Activated CD8-positive, alpha-beta memory T cell treated with anti-CD3 and anti-CD28 coated beads, Interleukin-2, amount 50 U/mL, for 48 hours (primary cell): Measurements from ENCODE around the gene CACNG7.

Experiments
- DNase-seq: peaks from one replicate; pipeline ENCODE4 v3.0.0-alpha.2; 2020

The CACNG7 gene

DNA sequence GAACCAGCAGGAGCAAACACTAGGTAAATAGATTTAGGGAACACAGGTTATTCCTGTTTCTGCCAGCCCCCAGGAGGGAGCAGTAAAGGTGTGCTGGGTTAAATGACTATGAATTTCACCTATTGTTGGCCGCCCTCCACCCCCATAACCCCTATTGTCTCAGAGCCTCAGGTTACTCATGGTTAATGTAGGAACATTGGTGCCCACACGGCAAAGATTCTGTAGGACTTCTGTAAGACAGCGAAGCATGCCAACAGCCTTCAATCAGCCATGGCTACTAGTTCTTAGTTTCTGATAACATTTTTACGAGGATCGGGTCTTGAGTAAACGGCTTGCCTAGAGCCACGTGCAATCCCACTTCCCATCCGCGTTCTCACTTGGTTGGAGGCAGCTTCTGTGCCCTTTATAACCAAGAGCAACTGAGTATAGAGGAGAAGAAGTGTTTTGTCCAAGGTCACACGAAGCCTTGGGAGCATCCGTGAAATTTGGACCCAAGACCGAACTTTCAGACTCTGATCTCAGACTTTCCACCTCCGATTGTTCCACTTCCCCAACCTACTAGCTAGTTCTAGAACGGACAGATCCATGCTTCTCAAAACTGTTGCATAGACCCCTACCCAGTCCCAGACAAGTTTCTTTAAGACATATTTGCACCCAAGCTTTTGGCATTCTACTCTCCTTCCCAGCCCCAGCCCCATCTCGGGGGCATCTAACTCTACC, 48.5 kb downstream of the CACNG7 start:
- DNase-seq = no peak

DNA sequence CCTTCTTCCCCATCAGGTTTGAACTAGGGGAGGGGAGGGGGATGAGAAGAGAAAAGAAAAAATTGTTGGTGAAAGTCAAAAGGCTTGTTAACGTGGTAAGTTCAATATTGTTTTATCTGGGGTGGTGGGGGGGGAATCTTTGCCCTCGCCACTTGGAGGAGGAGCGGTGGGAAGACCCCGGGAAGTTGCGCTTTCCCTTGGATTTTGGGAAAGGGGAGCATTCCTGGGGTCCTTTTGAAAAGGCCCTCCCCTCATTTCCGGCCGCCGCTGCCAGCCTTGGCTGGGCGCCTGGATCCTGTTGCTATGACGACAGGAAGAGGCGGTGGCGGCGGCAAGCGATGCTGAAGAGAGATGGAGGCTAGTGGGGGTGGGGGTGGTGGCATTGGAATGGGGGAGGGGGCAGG, 49.1 kb downstream of the CACNG7 start:
- no peak for DNase-seq

DNA sequence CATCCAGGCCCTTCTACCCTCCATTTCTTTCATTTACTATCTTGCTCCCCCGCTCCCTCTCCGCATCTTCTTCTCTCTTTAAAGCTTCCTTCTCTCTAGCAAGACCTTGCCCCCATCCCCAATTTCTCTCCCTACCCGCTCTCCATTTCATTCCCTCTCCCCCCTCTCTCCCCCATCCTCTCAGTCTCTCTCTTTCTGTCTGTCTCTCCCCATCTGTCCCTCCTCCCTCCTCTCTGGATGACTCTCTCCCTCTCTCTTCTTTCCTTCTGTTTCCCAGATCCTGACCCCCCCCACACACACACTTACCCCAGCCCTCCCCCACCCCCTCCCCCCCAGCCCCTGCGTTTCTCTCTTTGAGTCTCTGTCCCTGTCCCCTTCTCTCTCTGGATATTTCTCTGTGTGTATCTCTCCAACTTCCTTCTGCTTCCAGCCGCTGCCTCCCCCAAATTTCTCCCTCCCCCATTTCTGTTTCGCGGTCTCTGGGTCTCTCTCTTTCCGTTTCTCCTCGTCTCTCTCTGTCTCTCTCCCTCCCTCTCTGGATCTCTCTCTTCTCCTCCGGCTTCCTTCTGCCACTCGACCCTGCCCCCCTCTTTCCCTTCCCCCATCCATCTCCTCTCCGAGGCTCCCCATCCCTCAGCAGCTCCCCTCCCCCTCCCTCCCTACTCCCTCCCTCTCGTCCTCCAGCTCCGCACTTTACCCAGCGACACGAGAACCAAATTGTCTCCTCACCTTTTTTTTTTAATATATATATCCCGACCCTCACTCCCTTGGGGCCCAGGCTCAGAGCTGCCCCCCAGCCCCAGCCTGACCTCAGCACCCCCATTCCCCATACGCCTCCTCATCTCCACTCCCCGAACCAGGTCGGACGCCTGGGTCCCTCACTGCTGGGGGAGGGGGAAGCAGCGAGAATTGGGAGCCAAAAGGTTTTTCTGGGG, 50.0 kb downstream of the CACNG7 start:
- DNase-seq = no peak

DNA sequence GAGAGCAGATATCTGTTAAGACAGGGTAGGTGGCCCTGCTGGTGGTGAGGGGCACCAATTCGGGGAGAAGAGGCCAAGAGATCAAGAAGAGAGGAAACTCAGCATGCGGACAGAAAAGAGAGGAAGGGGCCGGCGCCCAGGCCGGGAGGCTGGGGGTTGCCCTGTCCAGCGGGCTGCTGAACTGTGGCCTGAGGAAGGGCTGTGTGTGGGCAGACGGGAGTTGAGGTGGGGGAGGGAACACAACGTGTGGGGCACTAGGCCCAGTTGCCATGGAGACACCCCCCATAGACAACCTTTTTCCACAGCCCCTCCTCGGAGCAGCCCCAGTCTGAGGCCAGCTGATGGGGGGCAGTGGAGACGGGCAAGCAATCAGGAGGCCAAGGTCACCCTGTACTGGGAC, 51.1 kb downstream of the CACNG7 start:
- DNase-seq = no peak

DNA sequence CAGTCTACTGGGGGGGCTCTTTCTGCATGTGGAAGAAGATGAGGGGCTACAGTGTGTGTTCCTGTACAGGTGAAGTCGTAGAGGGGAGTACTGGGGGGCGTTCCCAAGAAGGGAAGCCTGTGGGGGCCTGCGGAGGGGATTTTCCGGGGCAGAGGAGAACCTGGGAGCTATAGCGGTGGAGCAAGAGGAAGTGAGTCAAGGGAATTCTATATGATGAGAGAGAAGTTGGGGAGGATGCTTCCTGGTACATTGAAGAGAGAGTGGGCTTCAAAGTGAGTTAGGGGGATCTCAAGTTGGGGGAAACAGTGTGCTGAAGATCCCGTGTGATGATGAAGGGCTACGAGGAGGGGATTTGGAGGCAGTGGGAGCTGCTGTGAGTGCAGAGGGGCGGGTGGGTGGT, 51.8 kb downstream of the CACNG7 start:
- no peak for DNase-seq

DNA sequence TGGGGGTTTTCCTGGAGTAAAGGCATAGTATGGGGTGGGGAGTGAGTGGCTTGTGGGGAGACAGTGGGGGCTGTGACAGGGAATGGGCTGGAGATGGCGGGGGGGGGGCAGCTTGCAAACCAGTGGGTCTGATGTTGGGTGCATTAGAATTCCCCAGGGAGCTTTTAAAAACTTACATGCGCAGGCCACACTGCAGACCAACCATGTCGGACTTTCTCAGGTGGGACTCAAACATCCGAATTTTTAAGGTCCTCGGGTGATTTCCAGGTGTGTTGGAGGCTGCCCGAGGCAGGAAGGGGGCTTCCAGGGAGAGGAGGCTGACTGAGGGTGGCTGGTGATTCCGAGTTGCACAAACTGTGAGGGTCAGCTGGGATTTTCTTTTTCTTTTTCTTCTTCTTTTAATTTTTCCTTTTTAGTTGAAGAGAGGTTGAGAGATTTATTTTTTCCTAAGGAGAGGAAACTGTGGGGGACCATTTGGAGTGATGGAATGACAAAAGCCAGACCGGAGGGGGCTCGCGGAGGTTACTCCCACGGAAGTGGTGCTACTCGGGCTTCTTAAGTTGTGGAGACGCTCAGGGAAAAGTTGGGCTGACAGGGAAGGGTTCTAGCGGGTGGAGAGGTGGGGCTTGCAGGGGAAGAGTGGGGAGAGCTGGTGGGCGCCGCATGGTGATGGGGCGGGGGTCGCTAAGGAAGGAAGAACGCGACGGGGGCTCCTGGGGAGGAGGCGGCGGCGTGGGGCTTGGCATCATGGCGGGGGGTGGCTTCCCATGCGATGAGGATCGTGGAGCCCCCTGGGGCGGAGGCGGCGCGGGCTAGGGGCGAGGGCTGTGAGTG, 52.7 kb downstream of the CACNG7 start:
- no peak for DNase-seq

DNA sequence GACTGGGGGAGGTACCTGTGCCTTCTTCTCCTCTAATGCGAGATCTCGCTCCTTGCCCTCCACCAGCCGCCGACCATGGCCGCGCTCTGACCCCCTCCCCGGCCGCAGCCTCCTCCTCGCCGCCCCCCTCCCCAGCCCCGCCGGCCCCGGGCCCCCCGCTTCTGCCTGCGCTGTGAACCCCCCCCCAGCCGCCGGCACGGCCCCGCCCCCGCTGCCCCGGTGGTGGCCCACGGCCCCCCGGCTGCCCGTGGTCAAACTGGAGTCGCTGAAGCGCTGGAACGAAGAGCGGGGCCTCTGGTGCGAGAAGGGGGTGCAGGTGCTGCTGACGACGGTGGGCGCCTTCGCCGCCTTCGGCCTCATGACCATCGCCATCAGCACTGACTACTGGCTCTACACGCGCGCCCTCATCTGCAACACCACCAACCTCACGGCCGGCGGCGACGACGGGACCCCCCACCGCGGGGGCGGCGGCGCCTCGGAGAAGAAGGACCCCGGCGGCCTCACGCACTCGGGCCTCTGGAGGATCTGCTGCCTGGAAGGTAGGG, 53.9 kb downstream of the CACNG7 start, which contains the start of gene CACNG8:
Gene CACNG8 (plus strand): TSS at position 51 of the 545 bp plus-strand sequence.
- no peak for DNase-seq

DNA sequence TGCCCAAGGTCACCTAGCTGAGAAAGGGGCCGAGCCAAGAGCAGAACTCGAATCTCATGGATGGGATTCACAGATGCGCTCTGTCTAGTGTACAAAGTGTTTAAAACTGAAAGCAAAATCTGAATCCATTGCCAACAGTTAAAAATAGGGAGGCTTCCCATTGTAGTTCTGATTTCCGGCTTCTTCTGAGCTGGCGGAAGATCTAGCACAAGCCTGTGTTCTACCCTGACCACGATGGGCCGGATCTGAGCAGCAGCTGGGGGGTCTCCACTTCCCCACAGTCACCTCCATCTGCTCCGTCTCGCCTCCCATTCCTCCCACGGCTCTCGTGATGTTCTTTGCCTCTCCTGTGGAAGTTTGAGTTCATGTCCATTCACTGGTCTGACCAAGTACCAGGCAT, 56.0 kb downstream of the CACNG7 start:
- DNase-seq = no peak

DNA sequence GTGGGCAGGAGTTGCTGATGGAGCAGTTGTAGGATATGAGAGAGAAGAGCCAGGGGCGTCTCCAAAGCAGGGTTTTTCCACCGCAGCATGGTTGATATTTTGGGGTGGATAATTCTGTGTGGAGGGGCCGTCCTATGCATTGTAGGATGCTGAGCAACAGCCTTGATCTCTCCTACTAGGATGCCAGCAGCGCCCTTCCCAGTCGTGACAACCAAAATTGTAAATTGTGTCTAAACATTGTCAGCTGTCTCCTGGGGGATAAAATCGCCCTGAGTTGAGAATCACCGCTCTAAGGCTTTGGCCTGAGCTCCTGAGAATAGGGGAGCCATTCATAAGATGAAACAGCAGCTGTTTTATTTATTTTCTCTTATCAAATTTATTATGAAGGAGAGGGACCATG, 57.9 kb downstream of the CACNG7 start:
- DNase-seq = no peak

DNA sequence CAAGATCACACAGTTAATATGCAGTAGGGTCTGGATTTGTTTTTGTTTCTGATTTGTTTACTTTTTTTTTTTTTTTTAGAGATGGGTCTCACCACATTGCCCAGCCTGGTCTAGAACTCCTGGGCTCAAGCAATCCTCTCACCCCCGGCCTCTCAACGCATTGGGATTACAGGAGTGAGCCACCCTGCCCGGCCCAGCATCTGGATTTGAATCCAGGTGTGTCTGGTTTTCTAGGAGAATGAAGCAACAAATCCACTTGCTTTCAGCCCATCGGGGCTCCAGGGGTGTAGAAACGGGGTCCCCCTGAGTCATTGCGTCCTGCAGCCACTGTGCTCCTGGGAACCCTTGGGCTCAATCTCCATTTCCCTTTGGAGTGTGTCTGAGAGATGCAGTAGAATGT, 60.3 kb downstream of the CACNG7 start:
- DNase-seq = no peak

DNA sequence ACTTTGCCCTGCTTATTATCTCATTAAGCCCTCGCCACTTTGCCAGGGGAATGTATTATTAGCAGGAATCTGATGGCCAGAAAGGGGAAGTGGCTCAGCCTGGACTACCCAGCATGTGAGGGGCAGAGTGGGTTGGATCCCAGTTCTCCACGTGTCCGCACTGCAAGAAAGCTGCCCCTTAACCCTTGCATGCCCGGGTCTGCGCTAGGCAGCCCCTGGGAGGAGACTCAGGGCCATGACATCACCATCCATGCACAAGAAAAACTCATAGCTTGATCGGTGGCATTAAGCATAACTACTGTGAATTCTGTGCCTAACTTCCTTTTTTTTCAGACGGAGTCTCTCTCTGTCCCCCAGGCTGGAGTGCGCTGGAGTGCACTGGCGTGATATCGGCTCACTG, 62.6 kb downstream of the CACNG7 start:
- no peak for DNase-seq

DNA sequence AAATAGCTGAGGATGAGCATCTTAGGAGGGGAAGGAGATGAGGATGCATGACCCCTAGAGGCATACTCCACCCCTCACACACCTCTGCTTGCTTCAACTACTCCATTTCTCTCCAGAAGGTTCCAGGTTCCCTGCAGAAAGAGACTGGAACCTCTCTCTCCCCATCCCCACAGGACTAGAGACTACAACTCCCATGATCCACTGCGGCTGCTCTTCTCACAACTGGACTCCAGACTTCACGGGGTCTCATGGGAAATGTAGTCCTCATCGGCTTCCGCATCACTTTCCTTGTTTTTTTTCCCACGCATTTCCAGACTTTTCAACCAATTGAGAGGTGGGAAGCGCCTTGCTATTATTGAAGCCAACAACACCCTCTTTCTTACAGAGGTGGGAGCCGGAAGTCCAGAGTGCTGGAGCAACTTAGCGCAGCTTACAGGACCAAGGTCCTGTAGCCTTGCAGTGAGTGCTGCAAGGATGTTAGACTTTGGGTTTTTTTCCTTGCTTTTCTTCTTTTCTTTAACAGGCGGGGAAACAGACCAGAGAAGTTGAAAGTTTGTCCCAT, 68.4 kb downstream of the CACNG7 start:
- peak; percentile 70 for DNase-seq

DNA sequence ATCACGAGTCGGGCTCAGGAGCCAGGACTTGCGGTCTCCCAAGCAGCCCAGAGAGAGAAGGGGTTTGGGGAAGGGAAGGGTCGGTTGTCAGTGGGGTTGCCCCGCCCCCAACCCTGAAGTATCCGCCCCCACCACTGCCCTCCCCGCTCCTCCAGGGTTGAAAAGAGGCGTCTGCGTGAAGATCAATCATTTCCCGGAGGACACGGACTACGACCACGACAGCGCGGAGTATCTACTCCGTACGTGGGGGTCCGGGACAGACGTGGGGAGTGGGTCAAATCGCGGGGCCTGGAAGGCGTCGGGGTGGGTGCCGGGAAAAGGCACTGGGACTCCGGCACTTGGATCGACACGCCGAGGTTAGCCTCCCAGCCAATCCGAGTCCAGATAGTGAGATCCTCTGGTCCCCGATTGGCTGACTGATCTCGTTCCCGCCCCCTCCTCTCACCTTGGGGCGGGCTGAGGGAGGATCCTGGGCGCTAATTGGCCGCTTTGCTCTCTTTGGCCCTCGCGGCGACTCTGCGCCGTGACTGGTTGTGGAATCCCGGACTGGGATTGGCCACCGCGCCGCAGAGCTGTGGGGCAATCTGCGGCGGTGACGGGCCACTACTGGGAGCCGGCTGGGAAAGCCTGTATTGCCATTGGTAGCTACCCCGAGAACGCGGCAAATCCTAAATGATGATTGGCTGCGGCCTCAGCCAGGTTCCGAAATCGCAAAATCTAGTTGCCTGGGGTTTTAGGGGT, 69.1 kb downstream of the CACNG7 start:
- DNase-seq = peak; percentile 69

DNA sequence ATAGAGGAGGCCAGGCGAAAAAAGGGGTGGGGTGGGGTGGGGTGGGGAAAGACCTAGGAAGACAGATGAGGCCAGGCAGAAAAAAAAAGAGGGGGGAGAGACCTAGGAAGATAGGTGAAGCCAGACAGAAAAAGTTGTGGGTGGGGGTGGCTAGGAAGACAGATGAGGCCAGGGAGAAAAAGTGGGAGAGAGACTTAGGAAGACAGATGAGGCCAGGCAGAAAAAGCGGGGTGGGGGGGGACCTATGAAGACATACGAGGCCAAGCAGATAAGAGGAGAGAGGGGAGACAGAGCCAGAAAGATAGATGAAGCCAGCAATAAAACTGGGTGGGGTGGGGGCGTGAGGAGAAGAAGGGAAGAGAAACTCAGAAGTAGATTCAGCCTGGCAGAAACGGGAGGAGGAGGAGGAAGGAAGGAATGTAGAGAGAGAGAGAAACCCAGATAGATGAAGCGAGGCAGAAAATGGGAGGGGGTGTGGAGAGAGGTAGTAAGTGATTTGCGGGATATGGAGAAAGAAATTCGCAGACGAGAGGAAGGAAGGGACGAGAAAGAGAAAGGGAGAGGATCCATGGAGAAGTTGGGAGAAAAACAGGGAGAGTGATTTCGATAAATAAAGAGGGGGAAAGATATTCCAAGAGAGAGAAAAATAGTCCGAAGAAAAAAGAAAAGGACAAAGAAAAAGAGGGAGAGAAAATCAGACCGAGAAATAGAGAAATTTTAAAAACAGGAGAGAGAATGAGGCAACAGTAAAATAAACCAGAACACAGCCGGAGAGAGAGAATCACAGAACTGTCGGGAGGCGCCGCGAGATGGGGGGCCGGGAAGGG, 70.1 kb downstream of the CACNG7 start:
- no peak for DNase-seq

DNA sequence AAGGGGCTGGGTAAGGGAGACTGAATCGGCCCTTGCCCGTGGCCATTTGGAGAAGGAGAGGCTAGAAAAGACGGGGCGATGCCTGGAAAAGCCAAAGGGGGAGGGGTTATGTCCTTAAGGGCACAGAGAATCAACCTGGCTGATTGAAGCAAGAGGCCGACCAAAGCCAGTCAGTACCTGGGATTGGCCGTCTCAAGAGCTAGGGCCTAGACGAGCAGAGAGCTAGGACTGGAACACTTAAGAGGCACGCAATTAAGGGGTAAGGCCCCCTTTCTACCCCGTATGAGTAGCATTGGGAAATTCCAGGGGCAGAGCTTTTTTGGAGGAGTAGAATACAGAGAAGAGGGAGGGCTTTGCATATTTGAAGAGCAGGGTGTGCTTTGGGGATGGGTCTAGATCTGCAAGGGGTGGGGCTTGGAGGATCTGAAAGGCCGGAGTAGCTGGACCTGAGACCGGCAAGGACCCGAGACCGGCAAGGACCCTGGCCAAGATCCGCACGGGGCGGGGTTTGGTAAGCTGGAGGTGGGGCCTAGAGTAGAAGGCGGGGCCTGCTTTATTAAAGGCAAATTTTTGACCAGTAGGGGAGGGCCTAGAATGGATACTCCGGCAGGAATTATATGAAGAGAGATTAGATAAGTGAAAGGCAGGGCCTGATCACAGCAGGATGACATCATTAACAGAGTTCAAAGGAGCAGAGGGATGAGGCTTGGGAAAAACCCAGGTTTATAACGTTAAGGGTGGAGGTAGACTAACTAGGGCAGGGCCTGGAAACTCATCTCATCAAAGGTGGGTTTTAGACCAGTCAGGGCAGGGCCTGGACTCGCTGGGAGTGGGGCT, 71.7 kb downstream of the CACNG7 start:
- no peak for DNase-seq

DNA sequence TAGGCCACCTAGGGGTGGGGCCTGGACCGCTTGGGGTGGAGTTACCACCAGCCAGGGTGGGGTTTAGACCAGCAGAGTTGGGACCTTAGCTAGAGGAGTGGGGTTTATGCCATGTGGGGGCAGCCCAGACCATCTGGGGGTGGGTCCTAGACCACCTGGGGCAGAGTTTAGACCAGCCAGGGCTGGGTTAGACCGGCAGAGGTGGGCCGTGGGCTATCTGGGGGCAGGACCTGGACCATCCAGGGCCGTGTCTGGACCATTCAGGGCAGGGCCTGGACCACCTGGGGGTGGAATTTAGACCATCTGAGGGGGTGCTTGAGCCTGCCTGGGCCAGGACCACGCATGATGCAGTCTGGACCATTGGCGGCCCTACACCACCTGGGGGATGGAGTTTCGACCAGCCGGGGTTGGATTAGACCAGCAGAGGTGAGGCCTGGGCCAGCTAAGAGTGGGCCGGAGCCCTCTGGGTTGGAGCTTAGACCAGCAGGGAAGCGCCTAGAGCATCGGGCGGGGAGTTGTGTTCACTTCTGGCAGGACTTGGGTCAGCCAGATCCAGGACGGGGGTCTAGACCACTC, 72.4 kb downstream of the CACNG7 start:
- DNase-seq = no peak

DNA sequence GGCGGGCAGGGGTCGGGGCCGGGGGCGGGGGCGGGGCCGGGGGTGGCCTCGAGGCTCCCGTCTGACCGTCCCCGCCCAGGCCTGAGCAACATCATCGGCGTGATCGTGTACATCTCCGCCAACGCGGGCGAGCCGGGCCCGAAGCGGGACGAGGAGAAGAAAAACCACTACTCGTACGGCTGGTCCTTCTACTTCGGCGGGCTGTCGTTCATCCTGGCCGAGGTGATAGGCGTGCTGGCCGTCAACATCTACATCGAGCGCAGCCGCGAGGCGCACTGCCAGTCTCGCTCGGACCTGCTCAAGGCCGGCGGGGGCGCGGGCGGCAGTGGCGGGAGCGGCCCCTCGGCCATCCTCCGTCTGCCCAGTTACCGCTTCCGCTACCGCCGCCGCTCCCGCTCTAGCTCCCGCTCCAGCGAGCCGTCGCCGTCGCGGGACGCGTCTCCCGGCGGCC, 72.9 kb downstream of the CACNG7 start:
- no peak for DNase-seq

DNA sequence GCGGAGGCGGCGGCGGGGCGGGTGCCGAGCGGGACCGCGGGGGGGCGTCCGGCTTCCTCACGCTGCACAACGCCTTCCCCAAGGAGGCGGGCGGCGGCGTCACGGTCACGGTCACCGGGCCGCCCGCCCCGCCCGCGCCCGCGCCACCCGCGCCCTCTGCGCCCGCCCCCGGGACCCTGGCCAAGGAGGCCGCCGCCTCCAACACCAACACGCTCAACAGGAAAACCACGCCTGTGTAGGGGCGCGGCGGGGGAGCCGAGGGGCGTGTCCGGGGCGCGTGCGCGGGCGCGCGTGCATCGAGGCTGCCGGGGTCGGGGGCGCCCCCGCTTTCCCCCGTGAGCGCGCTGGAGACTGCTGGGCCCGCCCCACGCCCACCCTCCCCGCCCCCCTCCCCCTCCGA, 73.5 kb downstream of the CACNG7 start:
- no peak for DNase-seq
